GM23248 (cell line): ENCODE measurements around the gene FMO3.

Source experiments
- EZH2 ChIP-seq: fragments of 200-600 bp; sonication (generic); IDR thresholded peaks from 2 replicates; pipeline ENCODE4 v1.6.1; 2018; ENCODE audit warnings: antibody characterized with exemption, mild to moderate bottlenecking; ENCODE audit not compliant: insufficient read depth, poor library complexity, severe bottlenecking
- EZH2phosphoT487 ChIP-seq: fragments of 200-600 bp; sonication (generic); IDR thresholded peaks from 2 replicates; pipeline ENCODE4 v1.6.1; 2018; ENCODE audit warnings: antibody characterized with exemption, moderate library complexity, mild to moderate bottlenecking, low read depth; ENCODE audit not compliant: insufficient read depth

DNA sequence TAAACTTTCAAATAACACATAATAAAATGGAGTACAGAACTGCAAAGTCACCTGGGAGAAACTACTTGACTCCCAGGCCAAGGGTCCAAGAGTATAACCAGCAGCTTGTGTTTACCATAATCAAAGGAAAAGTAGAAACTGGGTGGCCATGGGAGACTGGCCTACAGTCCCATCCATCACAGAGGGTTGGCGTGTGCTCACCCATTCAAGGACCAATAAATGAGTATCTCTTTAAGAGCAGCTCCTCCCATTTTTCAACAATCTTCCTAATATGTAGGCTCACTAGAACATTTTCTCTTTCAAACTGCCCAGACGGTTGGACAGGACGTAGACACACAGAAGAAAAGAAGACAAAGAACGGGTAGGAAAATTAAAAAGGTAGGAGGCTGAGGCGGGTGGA, at the start of gene FMO3:
- TF ChIP-seq EZH2phosphoT487 = no peak
- TF ChIP-seq EZH2 = no peak
